Measurements from ENCODE around the gene USP53. TPM values are rescaled to one million over a fixed set of nuclear protein-coding genes. Genes with fewer than 3 reads are reported as not detected.

USP53 gene
- total and polyA plus RNA-seq, 2 of the 13 experiments (the other 11 are each of a cell fraction or from before 2014, with no cell fraction given), result 5.3 to 8.1 TPM

GRCh38 chr4:119290598-119290997 lies 78.1 kb downstream of the USP53 start (continued):
- no peak for TF ChIP-seq SIX4 (CRISPR knock-in tag; IDR thresholded peaks at IDR 0.05)
- no peak for TF ChIP-seq ZFP91 (CRISPR knock-in tag; IDR thresholded peaks at IDR 0.05; ENCODE audit: borderline replicate concordance)
- TF ChIP-seq ZNF766 (CRISPR knock-in tag; IDR thresholded peaks at IDR 0.05; ENCODE audit: borderline replicate concordance), result no peak
- no peak for TF ChIP-seq ZNF253 (CRISPR knock-in tag; IDR thresholded peaks at IDR 0.05; ENCODE audit: borderline replicate concordance)
- TF ChIP-seq GTF3A (CRISPR knock-in tag; conservative IDR thresholded peaks at IDR 0.05), result no peak
- TF ChIP-seq MTF1 (CRISPR knock-in tag; IDR thresholded peaks at IDR 0.05), result no peak
- no peak for TF ChIP-seq TCF12 (IDR thresholded peaks at IDR 0.05)
- TF ChIP-seq TCF12 (CRISPR knock-in tag; IDR thresholded peaks at IDR 0.05), result no peak
- no peak for TF ChIP-seq ZNF580 (CRISPR knock-in tag; IDR thresholded peaks at IDR 0.05; ENCODE audit: borderline replicate concordance, low read depth)
- TF ChIP-seq ZNF879 (CRISPR knock-in tag; IDR thresholded peaks at IDR 0.05), result no peak
- no peak for TF ChIP-seq RAD21 (CRISPR knock-in tag; IDR thresholded peaks at IDR 0.05)
- no peak for TF ChIP-seq THRA (CRISPR knock-in tag; IDR thresholded peaks at IDR 0.05; ENCODE audit: borderline replicate concordance)
- 0 out of 2 replicates have a peak, but pooled peaks have one; percentile 11 for TF ChIP-seq ELF3 (CRISPR knock-in tag; IDR thresholded peaks at IDR 0.05)
- TF ChIP-seq HMG20A (CRISPR knock-in tag; IDR thresholded peaks at IDR 0.05; ENCODE audit: borderline replicate concordance), result peak; percentile 60; the same call in 1 of the 2 replicates
- no peak for TF ChIP-seq SNAPC5 (CRISPR knock-in tag; IDR thresholded peaks at IDR 0.05; ENCODE audit: borderline replicate concordance)
- no peak for TF ChIP-seq POGK (CRISPR knock-in tag; conservative IDR thresholded peaks at IDR 0.05)
- TF ChIP-seq MIXL1 (CRISPR knock-in tag; IDR thresholded peaks at IDR 0.05), result peak; percentile 97
- TF ChIP-seq CERS6 (CRISPR knock-in tag; IDR thresholded peaks at IDR 0.05), result no peak
- TF ChIP-seq STAT5B (CRISPR knock-in tag; IDR thresholded peaks at IDR 0.05), result no peak
- TF ChIP-seq PHF5A (CRISPR knock-in tag; IDR thresholded peaks at IDR 0.05; ENCODE audit: low read depth, unreplicated experiment), result peak; percentile 31
- TF ChIP-seq ATRX (CRISPR knock-in tag; IDR thresholded peaks at IDR 0.05; ENCODE audit: borderline replicate concordance), result no peak
- peak; percentile 82 for TF ChIP-seq HMG20B (CRISPR knock-in tag; conservative IDR thresholded peaks at IDR 0.05)
- TF ChIP-seq ZNF367 (CRISPR knock-in tag; IDR thresholded peaks at IDR 0.05; ENCODE audit: borderline replicate concordance), result no peak
- TF ChIP-seq SSRP1 (CRISPR knock-in tag; IDR thresholded peaks at IDR 0.05), result no peak
- TF ChIP-seq ZNF83 (CRISPR knock-in tag; IDR thresholded peaks at IDR 0.05; ENCODE audit: borderline replicate concordance), result no peak
- no peak for TF ChIP-seq SMAD9 (CRISPR knock-in tag; IDR thresholded peaks at IDR 0.05)
